Fibroblast of mammary gland (primary cell): ENCODE results near the gene OR7A17.

ENCODE experiments used
- DNase-seq: peaks from one replicate; pipeline ENCODE4 v3.0.0-alpha.2; 2010; ENCODE audit warnings: low read depth
- H3K4me3 ChIP-seq: 2 replicates; pipeline ENCODE4 v1.5.1; 2011; ENCODE audit warnings: low read depth, mild to moderate bottlenecking, low read length, moderate library complexity; ENCODE audit not compliant: control insufficient read depth
- CTCF ChIP-seq: conservative IDR thresholded peaks from 2 replicates; pipeline ENCODE4 v1.5.1; 2011; ENCODE audit warnings: low read depth, low read length, inconsistent platforms; ENCODE audit not compliant: control insufficient read depth, insufficient read depth

Gene OR7A17

GRCh38 chr19:14886032-14886431 lies at the start of gene OR7A17:
TSS of gene OR7A17 (minus strand) at chr19:14886132. CDS start at chr19:14881355, 4,777 bp downstream.
- H3K4me3 ChIP-seq = no peak within 1 kb of the TSS
- TF ChIP-seq CTCF = no peak
- DNase-seq = no peak

DNA sequence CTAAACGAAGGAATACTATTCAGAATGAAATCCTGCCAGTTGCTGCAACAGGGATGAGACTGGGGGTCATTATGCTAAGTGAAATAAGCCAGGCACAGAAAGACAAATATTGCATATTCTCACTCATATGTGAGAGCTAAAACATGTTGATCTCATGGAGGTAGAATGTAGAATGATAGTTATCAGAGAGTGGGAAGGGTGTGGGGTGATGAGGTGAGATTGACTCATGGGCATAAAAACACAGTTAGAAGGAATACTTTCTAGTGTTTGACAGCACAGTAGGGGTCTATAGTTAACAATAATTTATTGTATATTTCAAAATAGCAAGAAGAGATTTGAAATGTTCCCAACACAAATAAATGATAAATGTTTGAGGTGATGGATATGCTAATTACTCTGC lies 47.6 kb upstream of the OR7A17 start:
- no peak overlapping the region for H3K4me3 ChIP-seq
- no peak for TF ChIP-seq CTCF
- DNase-seq = no peak

DNA sequence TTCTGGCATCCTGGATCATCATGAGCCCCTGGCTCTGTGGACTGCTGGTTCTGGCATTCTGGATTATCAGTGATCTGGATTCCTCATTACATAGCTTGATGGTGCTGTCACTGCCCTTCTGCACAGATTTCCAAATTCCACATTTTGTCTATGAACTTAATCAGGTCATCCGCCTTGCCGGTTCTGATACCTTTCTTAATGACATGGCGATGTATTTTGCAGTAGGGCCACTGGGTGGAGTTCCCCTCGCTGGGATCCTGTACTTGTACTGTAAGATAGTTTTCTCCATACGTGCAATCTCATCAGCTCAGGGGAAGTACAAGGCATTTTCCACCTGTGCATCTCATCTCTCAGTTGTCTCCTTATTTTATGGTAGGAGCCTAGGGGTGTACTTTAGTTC lies 30.9 kb upstream of the OR7A17 start:
- DNase-seq = no peak
- no peak for TF ChIP-seq CTCF
- no peak overlapping the region for H3K4me3 ChIP-seq

DNA sequence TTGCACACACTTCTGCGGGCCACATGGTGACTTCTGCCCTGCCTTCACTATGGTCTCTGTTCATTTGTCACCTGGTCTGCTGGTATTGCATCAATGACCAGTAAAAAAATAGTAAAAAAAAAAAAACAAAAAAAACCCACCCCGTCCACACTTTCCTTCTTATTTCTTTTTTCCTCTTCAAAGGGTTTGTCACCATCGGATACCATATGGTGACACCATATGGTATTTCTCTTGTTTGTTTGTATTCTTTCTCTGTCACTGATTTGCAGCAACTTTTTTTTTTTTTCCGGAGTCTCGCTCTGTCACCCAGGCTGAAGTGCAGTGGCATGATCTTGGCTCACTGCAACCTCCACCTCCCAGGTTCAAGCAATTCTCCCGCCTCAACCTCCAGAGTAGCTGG lies 29.2 kb upstream of the OR7A17 start:
- no peak for DNase-seq
- H3K4me3 ChIP-seq = no peak overlapping the region
- no peak for TF ChIP-seq CTCF

DNA sequence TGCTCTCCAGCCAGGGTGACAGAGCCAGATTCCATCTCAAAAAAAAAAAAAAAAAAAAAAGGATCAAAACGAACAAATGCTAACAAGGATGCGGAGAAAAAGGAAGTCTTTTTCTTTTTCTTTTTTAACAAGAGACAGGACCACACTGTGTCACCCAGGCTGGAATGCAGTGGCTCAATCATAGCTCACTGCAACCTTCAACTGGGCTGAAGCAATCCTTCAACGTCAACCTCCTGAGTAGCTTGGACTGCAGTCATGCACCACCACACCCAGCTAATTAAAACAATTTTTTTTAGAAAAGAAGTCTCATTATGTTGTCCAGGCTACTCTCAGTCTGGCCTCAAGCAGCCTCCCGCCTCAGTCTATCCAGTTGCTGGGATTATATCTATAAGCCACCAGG lies 20.8 kb upstream of the OR7A17 start:
- no peak for DNase-seq
- TF ChIP-seq CTCF = no peak
- no peak overlapping the region for H3K4me3 ChIP-seq

DNA sequence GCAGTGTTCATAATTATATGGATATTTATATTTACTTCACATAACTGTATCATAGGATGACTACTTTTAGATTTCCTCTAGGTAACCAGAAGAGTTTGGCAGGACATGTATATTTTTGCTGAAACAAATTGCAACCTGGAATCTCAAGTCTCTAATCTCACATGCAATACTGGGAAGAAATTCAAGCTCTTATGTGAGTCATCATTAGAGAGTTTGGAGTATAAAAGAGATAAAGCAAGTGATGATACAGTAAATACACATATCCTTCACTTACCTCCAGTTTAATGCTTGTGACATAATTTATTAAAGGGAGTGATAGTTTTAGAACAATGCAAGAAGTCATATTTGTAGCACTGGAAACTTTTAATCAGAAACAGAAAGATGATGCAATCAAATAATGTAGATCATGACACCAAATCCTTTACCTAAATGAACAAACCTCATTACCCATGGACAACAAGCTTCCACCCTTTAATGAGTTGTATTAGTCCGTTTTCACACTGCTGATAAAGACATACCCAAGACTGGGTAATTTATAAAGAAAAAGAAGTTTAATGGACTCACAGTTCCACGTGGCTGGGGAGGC lies 15.8 kb upstream of the OR7A17 start:
- DNase-seq = no peak
- H3K4me3 ChIP-seq = no peak overlapping the region
- TF ChIP-seq CTCF = no peak

DNA sequence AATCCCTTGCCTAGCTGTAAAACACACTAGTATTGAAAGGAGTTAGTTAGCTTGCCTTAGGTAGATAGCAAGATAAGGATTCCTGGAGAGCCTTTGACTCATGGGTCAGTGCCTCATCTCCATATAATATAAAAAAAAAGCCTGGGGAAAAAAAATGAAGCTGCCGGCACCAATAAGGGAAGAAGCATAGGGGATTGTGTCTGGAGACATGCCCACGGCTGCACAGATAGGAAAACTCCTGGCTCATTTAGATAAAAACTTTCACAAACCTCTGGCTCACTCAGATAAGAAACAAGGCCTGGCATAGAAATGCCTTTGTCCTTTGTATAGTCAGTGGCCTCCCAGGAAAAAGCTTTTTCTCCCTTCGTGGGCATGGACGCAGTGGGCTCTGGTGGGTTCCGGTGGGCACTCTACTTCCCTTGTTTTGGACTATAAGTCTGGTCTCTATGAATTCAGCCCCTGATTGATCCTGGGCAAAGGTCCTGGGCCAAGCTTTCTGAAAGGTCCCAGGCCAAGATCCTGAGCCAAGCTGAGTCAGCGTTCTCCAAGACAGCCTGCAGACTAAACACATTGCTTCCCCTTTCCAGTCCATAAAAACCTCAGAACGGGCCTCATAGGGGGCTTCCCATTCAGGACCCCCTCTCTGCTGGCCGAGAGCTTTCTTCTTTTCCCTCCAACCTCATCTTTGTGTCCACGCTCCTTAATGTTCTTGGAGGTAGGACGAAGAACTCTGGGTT lies 4.9 kb upstream of the OR7A17 start:
- DNase-seq = no peak
- TF ChIP-seq CTCF = no peak
- H3K4me3 ChIP-seq = no peak overlapping the region
